Brain microvascular endothelial cell (primary cell): ENCODE results near the gene EDARADD.

Experiments
- DNase-seq: peaks from one replicate; pipeline ENCODE4 v3.0.0-alpha.2; 2020
- H3K27ac ChIP-seq: fragments of 250-450 bp; sonication (Bioruptor Pico); 2 replicates; pipeline ENCODE4 v1.5.1; 2020; ENCODE audit warnings: mild to moderate bottlenecking, moderate library complexity
- H3K27me3 ChIP-seq: fragments of 250-450 bp; sonication (Bioruptor Pico); replicated peaks from 2 replicates; pipeline ENCODE4 v1.5.1; 2020; ENCODE audit warnings: mild to moderate bottlenecking
- H3K36me3 ChIP-seq: fragments of 250-450 bp; sonication (Bioruptor Pico); replicated peaks from 2 replicates; pipeline ENCODE4 v1.5.1; 2020; ENCODE audit warnings: mild to moderate bottlenecking
- H3K4me3 ChIP-seq: 2 replicates; pipeline ENCODE4 v1.5.1; 2011; ENCODE audit warnings: low read depth, mild to moderate bottlenecking, control low read depth, low read length, moderate library complexity
- CTCF ChIP-seq: IDR thresholded peaks from 2 replicates; pipeline ENCODE4 v1.5.1; 2011; ENCODE audit warnings: low read depth, mild to moderate bottlenecking, moderate library complexity, low read length, control low read depth, inconsistent platforms; ENCODE audit errors: missing control alignments
- in situ Hi-C: cut with HindIII; loops from 2 replicates; pipeline ENCODE4 v1.10.0; 2017; ENCODE audit warnings: low sequenced_read_pairs, low pct_ligation_motif_present

Gene EDARADD

DNA sequence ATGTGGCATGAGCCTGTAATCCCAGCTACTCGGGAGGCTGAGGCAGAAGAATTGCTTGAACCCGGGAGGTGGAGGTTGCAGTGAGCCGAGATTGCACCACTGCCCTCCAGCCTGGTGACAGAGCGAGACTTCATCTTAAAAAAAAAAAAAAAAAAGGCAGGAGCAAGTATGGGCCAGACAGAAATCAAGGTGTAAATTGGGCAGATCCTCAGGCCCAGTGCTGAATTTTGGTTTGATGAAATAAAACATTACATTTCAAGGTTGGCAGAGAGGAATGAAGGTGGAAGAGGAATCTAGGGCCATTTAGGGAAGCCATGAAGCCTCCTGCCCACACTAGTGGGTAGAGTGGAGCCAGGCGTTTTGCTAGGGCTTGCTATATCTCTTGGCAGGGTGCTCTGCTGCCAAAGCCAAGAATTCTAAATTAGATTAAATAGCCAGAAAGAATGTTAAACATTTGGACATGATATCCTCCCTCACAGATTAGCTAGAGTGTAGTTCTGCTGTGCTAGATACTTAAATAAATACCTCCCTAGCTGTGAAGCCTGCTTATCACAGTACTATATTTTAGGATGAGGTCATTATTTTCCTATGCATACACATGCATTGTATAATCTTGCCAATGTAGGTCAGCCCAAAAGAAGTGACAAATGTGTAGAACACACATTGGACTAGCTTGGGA lies 113.1 kb downstream of the EDARADD start:
- DNase-seq: peak; percentile 17
- Histone ChIP-seq H3K27ac (no peak overlapping the region), H3K4me3 (no peak overlapping the region), H3K36me3 (no peaks in the 10 kb centered on the region), H3K27me3 (no peaks in the 10 kb centered on the region)
- in situ Hi-C loops: no loop called here
- no peak for TF ChIP-seq CTCF

- no peak overlapping the region for H3K4me3 ChIP-seq
- in situ Hi-C loops: no loop called here
- no peak for DNase-seq
- H3K27ac ChIP-seq: no peak overlapping the region
- no peaks in the 10 kb centered on the region for H3K27me3 ChIP-seq
- no peak for TF ChIP-seq CTCF
- H3K36me3 ChIP-seq: no peaks in the 10 kb centered on the region
Observed at GRCh38 chr1:236508593-236509027, 114.5 kb downstream of the EDARADD start.

DNA sequence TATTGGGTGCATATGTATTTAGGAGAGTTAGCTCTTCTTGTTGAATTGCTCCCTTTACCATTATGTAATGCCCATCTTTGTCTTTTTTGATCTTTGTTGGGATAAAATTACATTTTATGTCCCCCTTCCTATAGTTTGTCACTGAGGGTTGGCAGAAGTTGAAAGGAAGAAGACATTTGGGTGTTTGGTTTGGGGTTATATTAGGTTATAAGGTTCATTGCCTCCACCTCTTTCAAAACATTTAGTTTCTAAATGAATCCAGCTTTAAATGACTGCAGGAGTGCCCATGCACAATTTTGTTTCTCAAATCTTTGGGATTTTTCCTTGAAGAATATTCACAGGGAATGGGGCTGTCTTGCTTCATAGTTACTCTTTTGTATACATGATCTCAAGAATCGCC lies 115.1 kb downstream of the EDARADD start:
- Histone ChIP-seq H3K36me3 (no peaks in the 10 kb centered on the region), H3K27me3 (no peaks in the 10 kb centered on the region), H3K4me3 (no peak overlapping the region), H3K27ac (no peak overlapping the region)
- no peak for TF ChIP-seq CTCF
- in situ Hi-C loops: no loop called here
- DNase-seq: no peak

- in situ Hi-C loops: no loop called here
- TF ChIP-seq CTCF: peak; percentile 14
- no peak overlapping the region for H3K27ac ChIP-seq
Observed at GRCh38 chr1:236509647-236510401, 115.7 kb downstream of the EDARADD start.

DNA sequence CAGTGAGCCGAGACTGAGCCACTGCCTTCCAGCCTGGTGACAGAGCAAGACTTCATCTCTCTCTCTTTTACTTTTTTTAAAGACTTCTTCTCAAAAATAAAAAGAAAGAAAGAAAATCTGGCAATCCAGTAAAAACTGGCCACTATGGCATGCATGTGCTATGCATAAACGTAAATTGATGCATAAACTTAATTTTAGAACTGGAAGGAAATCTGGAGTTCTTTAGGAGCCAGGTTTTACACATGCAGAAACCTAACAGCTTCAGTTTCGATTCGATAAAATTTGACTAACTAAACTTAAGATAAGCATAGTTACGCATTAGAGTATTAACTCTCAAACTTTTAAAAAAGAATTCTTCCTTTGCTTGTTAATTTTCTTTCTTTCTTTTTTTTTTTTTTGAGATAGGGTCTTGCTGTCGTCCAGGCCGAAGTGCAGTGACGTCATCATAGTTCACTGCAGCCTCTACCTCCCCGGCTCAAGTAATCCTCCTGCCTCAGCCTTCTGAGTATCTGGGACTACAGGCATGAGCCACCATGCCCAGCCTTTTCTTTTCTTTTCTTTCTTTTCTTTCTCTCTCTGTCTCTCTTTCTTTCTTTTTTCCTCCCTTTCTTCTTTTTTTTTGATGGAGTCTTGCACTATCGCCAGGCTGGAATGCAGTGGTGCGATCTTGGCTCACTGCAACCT lies 117.8 kb downstream of the EDARADD start:
- in situ Hi-C loops: no loop called here
- TF ChIP-seq CTCF: no peak
- no peak overlapping the region for H3K27ac ChIP-seq
- DNase-seq: no peak
- no peaks in the 10 kb centered on the region for H3K27me3 ChIP-seq
- no peaks in the 10 kb centered on the region for H3K36me3 ChIP-seq
- no peak overlapping the region for H3K4me3 ChIP-seq

More at GRCh38 chr1:236509647-236510401, 115.7 kb downstream of the EDARADD start:
- no peaks in the 10 kb centered on the region for H3K36me3 ChIP-seq
- no peaks in the 10 kb centered on the region for H3K27me3 ChIP-seq
- H3K4me3 ChIP-seq: no peak overlapping the region
- DNase-seq: no peak
